ENCODE results near the gene TFF3.

The TFF3 gene

DNA sequence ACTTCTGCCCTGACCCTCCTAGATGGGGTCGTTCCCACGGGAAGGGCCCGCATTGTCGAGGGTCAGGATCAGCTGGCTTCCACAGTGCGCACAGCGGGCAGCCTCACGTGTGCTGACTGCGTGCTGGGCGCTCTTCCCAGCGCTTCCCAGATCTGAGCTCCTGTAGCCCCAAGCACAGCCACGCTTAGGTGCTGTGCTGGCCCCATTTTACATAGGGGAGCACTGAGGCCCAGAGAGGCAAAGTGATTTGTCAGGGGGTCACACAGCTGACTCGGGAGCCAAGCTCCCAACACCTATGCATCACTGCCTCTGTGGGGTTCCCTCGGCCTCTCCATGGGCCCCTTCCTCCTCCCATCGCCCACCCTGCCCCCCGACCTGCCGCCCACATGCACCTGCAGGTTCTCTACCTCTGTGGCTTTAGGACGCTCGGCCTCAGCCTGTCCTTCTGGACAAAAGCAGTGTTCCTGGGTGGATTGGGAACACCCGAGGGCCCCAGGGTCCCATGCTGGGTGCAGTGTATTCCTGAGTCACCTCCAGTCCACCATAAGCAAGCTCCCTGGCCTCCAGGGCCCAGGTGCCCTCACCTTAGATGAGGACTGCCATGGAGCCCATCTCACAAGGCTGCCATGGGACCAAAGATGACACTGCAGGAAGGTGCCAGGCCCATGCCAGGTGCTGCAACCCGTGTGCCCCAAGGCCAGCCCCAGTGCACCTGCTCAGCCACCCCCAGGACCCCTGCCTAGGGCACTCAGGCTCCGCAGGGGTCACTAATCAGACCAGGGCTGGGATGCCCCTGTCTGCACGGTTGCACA, 23.3 kb downstream of the TFF3 start:
- Histone ChIP-seq H3F3A (ENCODE audit: low read depth) (0 out of 2 replicates have a peak, but pooled peaks cover 3% of the 10 kb centered on the region), H3K9ac (ENCODE audit: low read depth, low read length, poor library complexity, severe bottlenecking) (no peak overlapping the region), H3K9me3 (ENCODE audit: insufficient read depth, low read depth, low read length) (no peaks in the 10 kb centered on the region), H4K20me1 (ENCODE audit: insufficient read depth, low read length, poor library complexity, severe bottlenecking) (no peaks in the 10 kb centered on the region), H3K27me3 (ENCODE audit: insufficient read depth, low read length, poor library complexity, severe bottlenecking) (no peaks in the 10 kb centered on the region), H3K4me3 (ENCODE audit: low read length, poor library complexity, severe bottlenecking) (no peak overlapping the region), H3K4me1 (ENCODE audit: insufficient read depth, low read length, poor library complexity, severe bottlenecking) (no peaks in the 10 kb centered on the region), H3K9me2 (replicated peaks; ENCODE audit: low read depth, low read length) (no peaks in the 10 kb centered on the region), H3K79me2 (ENCODE audit: insufficient read depth, low read length) (no peaks in the 10 kb centered on the region), H3K4me2 (ENCODE audit: low read depth, low read length, poor library complexity, severe bottlenecking) (no peak overlapping the region), H3K36me3 (ENCODE audit: insufficient read depth, low read length) (peaks cover 84% of the 10 kb centered on the region), H2AFZ (ENCODE audit: low read length) (no peak overlapping the region)
- TF ChIP-seq EZH2phosphoT487 (IDR thresholded peaks at IDR 0.05; ENCODE audit: borderline replicate concordance): no peak
- no peak for TF ChIP-seq CTCF (conservative IDR thresholded peaks at IDR 0.05; ENCODE audit: low read length)

DNA sequence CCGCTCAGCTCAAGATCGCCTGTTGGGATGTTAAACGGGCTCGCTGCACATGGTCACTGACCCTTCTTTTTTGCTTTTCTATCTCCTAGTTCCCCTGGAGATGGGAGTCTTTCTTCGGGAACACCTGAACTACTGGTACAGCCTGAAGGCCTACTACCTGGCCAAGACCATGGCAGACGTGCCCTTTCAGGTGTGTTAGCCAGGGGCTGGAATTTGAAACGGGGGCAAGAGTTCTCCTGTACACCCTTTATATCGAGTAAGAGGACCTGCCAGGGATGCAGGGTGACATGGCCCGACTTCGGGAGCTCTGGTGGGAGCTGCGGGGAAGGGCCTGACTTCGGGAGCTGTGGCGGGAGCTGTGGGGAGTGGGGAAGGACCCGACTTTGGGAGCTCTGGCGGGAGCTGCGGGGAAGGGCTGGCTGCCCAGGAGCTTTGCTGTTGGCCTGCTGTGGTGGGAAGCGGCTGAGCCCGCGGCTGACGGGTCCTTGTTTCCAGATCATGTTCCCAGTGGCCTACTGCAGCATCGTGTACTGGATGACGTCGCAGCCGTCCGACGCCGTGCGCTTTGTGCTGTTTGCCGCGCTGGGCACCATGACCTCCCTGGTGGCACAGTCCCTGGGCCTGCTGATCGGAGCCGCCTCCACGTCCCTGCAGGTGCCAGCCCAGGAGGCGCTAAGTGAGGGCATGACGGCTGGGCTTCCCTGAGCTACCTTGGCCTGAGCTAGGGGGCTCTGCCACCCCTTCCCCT, 24.0 kb downstream of the TFF3 start:
- 0 out of 2 replicates have a peak, but pooled peaks cover 3% of the 10 kb centered on the region for H3F3A ChIP-seq (ENCODE audit: low read depth)
- no peak overlapping the region for H3K4me2 ChIP-seq (ENCODE audit: low read depth, low read length, poor library complexity, severe bottlenecking)
- no peaks in the 10 kb centered on the region for H3K27me3 ChIP-seq (ENCODE audit: insufficient read depth, low read length, poor library complexity, severe bottlenecking)
- H4K20me1 ChIP-seq (ENCODE audit: insufficient read depth, low read length, poor library complexity, severe bottlenecking): no peaks in the 10 kb centered on the region
- no peaks in the 10 kb centered on the region for H3K4me1 ChIP-seq (ENCODE audit: insufficient read depth, low read length, poor library complexity, severe bottlenecking)
- no peak overlapping the region for H3K9ac ChIP-seq (ENCODE audit: low read depth, low read length, poor library complexity, severe bottlenecking)
- H2AFZ ChIP-seq (ENCODE audit: low read length): no peak overlapping the region
- H3K79me2 ChIP-seq (ENCODE audit: insufficient read depth, low read length): no peaks in the 10 kb centered on the region
- no peaks in the 10 kb centered on the region for H3K9me2 ChIP-seq (replicated peaks; ENCODE audit: low read depth, low read length)
- H3K36me3 ChIP-seq (ENCODE audit: insufficient read depth, low read length): peaks cover 82% of the 10 kb centered on the region
- no peaks in the 10 kb centered on the region for H3K9me3 ChIP-seq (ENCODE audit: insufficient read depth, low read depth, low read length)
- TF ChIP-seq EZH2phosphoT487 (IDR thresholded peaks at IDR 0.05; ENCODE audit: borderline replicate concordance) (no peak), CTCF (conservative IDR thresholded peaks at IDR 0.05; ENCODE audit: low read length) (no peak)
- H3K4me3 ChIP-seq (ENCODE audit: low read length, poor library complexity, severe bottlenecking): no peak overlapping the region

GRCh38 chr21:42290505-42290904, 24.7 kb downstream of the TFF3 start:
- TF ChIP-seq CTCF (conservative IDR thresholded peaks at IDR 0.05; ENCODE audit: low read length) (no peak), EZH2phosphoT487 (IDR thresholded peaks at IDR 0.05; ENCODE audit: borderline replicate concordance) (no peak)
- Histone ChIP-seq H3K27me3 (ENCODE audit: insufficient read depth, low read length, poor library complexity, severe bottlenecking) (no peaks in the 10 kb centered on the region), H3K4me2 (ENCODE audit: low read depth, low read length, poor library complexity, severe bottlenecking) (no peak overlapping the region), H3K4me1 (ENCODE audit: insufficient read depth, low read length, poor library complexity, severe bottlenecking) (no peaks in the 10 kb centered on the region), H3K9ac (ENCODE audit: low read depth, low read length, poor library complexity, severe bottlenecking) (no peak overlapping the region), H2AFZ (ENCODE audit: low read length) (no peak overlapping the region), H3K4me3 (ENCODE audit: low read length, poor library complexity, severe bottlenecking) (no peak overlapping the region), H3F3A (ENCODE audit: low read depth) (0 out of 2 replicates have a peak, but pooled peaks cover 3% of the 10 kb centered on the region), H3K36me3 (ENCODE audit: insufficient read depth, low read length) (peaks cover 82% of the 10 kb centered on the region), H4K20me1 (ENCODE audit: insufficient read depth, low read length, poor library complexity, severe bottlenecking) (no peaks in the 10 kb centered on the region), H3K9me2 (replicated peaks; ENCODE audit: low read depth, low read length) (no peaks in the 10 kb centered on the region), H3K79me2 (ENCODE audit: insufficient read depth, low read length) (no peaks in the 10 kb centered on the region), H3K9me3 (ENCODE audit: insufficient read depth, low read depth, low read length) (no peaks in the 10 kb centered on the region)
